Vagina (tissue), 2 donors: ENCODE data around the gene MLXIPL.

Experiments used
- POLR2A ChIP-seq, 2 donors: fragments of 450-650 bp; IDR thresholded peaks; one replicate each; pipeline ENCODE4 v1.6.1; 2017; ENCODE audit warnings: antibody characterized with exemption in 2 of 2, mild to moderate bottlenecking in 2 of 2, moderate library complexity in 2 of 2
- POLR2AphosphoS5 ChIP-seq, 2 donors: sonication (generic); formaldehyde crosslinking; IDR thresholded peaks; one replicate each; pipeline ENCODE4 v1.9.0; 2017; ENCODE audit warnings: antibody characterized with exemption in 2 of 2, mild to moderate bottlenecking in 2 of 2, low read depth in 1 of 2; ENCODE audit not compliant: insufficient read depth in 1 of 2
- TF ChIP-seq, protein P1 (sequence below), 3 experiments: fragments of 450-650 bp in 2 of 3; fragments of 200-600 bp in 1 of 3; sonication (generic) in 1 of 3; IDR thresholded peaks; one replicate each; pipeline ENCODE4 v1.5.1; 2017 to 2019; ENCODE audit warnings: antibody characterized with exemption in 3 of 3, mild to moderate bottlenecking in 2 of 3, moderate library complexity in 2 of 3

DNA sequence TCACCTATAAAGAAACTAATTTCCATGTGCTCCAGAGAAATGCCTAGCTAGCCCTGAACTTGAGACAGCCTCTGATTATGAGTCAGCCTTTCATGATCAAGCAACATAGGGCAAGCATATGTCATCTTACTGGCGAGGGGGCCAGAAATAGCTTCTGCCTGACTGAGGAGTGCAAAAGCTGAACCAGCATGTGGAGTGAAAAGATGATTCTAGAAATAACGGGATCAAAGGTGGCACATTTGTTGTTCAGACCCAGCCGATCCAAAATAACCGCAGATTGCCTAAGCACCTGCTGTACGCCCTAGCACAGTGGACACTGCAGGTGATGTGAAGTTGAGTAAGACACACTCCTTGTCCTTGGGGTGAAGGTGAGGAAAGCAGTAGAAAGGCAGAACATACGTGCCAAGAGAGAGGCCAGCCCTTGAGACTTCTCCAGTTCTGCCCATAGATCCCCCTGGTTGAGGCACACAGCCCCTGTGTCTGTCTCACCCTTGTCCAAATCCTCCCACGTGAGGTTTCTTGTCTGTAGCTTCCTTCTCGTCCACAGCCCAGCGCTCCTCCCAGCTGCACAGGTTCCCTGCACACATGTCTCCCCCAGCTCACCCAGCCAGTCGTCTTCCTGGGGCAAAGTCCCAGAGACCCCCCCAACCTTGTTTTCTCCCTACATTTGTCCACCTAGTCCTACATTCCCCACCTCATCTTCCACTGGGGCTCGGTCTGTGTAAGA is 64.0 kb downstream of the MLXIPL start:
- TF ChIP-seq, protein P1, sequence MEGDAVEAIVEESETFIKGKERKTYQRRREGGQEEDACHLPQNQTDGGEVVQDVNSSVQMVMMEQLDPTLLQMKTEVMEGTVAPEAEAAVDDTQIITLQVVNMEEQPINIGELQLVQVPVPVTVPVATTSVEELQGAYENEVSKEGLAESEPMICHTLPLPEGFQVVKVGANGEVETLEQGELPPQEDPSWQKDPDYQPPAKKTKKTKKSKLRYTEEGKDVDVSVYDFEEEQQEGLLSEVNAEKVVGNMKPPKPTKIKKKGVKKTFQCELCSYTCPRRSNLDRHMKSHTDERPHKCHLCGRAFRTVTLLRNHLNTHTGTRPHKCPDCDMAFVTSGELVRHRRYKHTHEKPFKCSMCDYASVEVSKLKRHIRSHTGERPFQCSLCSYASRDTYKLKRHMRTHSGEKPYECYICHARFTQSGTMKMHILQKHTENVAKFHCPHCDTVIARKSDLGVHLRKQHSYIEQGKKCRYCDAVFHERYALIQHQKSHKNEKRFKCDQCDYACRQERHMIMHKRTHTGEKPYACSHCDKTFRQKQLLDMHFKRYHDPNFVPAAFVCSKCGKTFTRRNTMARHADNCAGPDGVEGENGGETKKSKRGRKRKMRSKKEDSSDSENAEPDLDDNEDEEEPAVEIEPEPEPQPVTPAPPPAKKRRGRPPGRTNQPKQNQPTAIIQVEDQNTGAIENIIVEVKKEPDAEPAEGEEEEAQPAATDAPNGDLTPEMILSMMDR (IDR thresholded peaks at IDR 0.05), result no peak
- TF ChIP-seq POLR2A (IDR thresholded peaks at IDR 0.05), result no peak
- no peak for TF ChIP-seq POLR2AphosphoS5 (IDR thresholded peaks at IDR 0.05; ENCODE audit: insufficient read depth in 1 of 2, low read depth in 1 of 2)
